ENCODE data around the gene PLPP1. TPM values are rescaled to one million over a fixed set of nuclear protein-coding genes. Genes with fewer than 3 reads are reported as not detected.
A peak's percentile ranks its signal among the peaks of the same experiment; 100 is the strongest.

PLPP1 gene
- total and polyA plus RNA-seq, 4 donors, result 23.4 to 149 (median 68.7) TPM

- no peak for DNase-seq (ENCODE audit: low spot score)
- Histone ChIP-seq H3K27ac (ENCODE audit: low read depth in 1 of 2, low read length in 2 of 2) (no peak overlapping the region), H3K9me3 (ENCODE audit: control insufficient read depth in 4 of 4, low read length in 3 of 4) (no peaks in the 10 kb centered on the region), H3K27me3 (ENCODE audit: control insufficient read depth in 4 of 4, insufficient read depth in 4 of 4, low read length in 3 of 4) (no peaks in the 10 kb centered on the region), H3K4me1 (ENCODE audit: control insufficient read depth in 4 of 4, insufficient read depth in 4 of 4, low read length in 3 of 4) (peaks cover 0 to 2% (median 0%) of the 10 kb centered on the region in 4 donors), H3K36me3 (ENCODE audit: control insufficient read depth in 4 of 4, insufficient read depth in 3 of 4, low read depth in 1 of 4, low read length in 3 of 4) (no peaks in the 10 kb centered on the region), H3K4me3 (ENCODE audit: low read depth in 1 of 3, low read length in 3 of 3) (no peak overlapping the region), H3K9ac (ENCODE audit: low read depth in 1 of 2, low read length in 2 of 2) (no peak overlapping the region)
- WGBS, result 64% methylated on average over 2 of the region's 2 CpGs
- TF ChIP-seq ZBTB33 (IDR thresholded peaks at IDR 0.05), result no peak
- no peak for TF ChIP-seq GABPA (IDR thresholded peaks at IDR 0.05 in 1 of 2, conservative IDR thresholded peaks at IDR 0.05 in 1 of 2)
- TF ChIP-seq FOXA1 (IDR thresholded peaks at IDR 0.05), result no peak
- TF ChIP-seq CTCF (IDR thresholded peaks at IDR 0.05; ENCODE audit: low read depth, low read length, missing input control), result no peak
- TF ChIP-seq RXRA (IDR thresholded peaks at IDR 0.05), result no peak
- TF ChIP-seq TAF1 (conservative IDR thresholded peaks at IDR 0.05), result no peak
- no peak for TF ChIP-seq SP1 (IDR thresholded peaks at IDR 0.05)
These were observed 13.0 kb upstream of the PLPP1 start for GRCh38 chr5:55547781-55548180.

GRCh38 chr5:55546947-55547346 lies 12.2 kb upstream of the PLPP1 start:
- 57% methylated on average over 2 of the region's 2 CpGs for WGBS
- no peak overlapping the region for H3K4me3 ChIP-seq (ENCODE audit: low read depth in 1 of 3, low read length in 3 of 3)
- no peaks in the 10 kb centered on the region for H3K36me3 ChIP-seq (ENCODE audit: control insufficient read depth in 4 of 4, insufficient read depth in 3 of 4, low read depth in 1 of 4, low read length in 3 of 4)
- H3K27me3 ChIP-seq (ENCODE audit: control insufficient read depth in 4 of 4, insufficient read depth in 4 of 4, low read length in 3 of 4), result no peaks in the 10 kb centered on the region
- H3K27ac ChIP-seq (ENCODE audit: low read depth in 1 of 2, low read length in 2 of 2), result no peak overlapping the region
- no peaks in the 10 kb centered on the region for H3K9me3 ChIP-seq (ENCODE audit: control insufficient read depth in 4 of 4, low read length in 3 of 4)
- TF ChIP-seq TAF1 (conservative IDR thresholded peaks at IDR 0.05) (no peak), CTCF (IDR thresholded peaks at IDR 0.05; ENCODE audit: low read depth, low read length, missing input control) (peak; percentile 17), HNF4G (IDR thresholded peaks at IDR 0.05) (no peak), RAD21 (IDR thresholded peaks at IDR 0.05) (peak in 1 of 2 donors; percentile 59), RXRA (IDR thresholded peaks at IDR 0.05) (no peak)
- no peak for DNase-seq (ENCODE audit: low spot score)
- no peak overlapping the region for H3K9ac ChIP-seq (ENCODE audit: low read depth in 1 of 2, low read length in 2 of 2)
- H3K4me1 ChIP-seq (ENCODE audit: control insufficient read depth in 4 of 4, insufficient read depth in 4 of 4, low read length in 3 of 4), result peaks cover 0 to 2% (median 0%) of the 10 kb centered on the region in 4 donors

- H3K27me3 ChIP-seq (ENCODE audit: control insufficient read depth in 4 of 4, insufficient read depth in 4 of 4, low read length in 3 of 4), result no peaks in the 10 kb centered on the region
- WGBS, result 89% methylated on average over 2 of the region's 2 CpGs
- no peak overlapping the region for H3K4me3 ChIP-seq (ENCODE audit: low read depth in 1 of 3, low read length in 3 of 3)
- H3K9me3 ChIP-seq (ENCODE audit: control insufficient read depth in 4 of 4, low read length in 3 of 4), result no peaks in the 10 kb centered on the region
- no peak overlapping the region for H3K27ac ChIP-seq (ENCODE audit: low read depth in 1 of 2, low read length in 2 of 2)
- H3K36me3 ChIP-seq (ENCODE audit: control insufficient read depth in 4 of 4, insufficient read depth in 3 of 4, low read depth in 1 of 4, low read length in 3 of 4), result no peaks in the 10 kb centered on the region
- no peak for DNase-seq (ENCODE audit: low spot score)
- peaks cover 0 to under 1% (median 0%) of the 10 kb centered on the region in 4 donors for H3K4me1 ChIP-seq (ENCODE audit: control insufficient read depth in 4 of 4, insufficient read depth in 4 of 4, low read length in 3 of 4)
- H3K9ac ChIP-seq (ENCODE audit: low read depth in 1 of 2, low read length in 2 of 2), result no peak overlapping the region
- no peak for TF ChIP-seq MAX (IDR thresholded peaks at IDR 0.05)
- no peak for TF ChIP-seq TAF1 (conservative IDR thresholded peaks at IDR 0.05)
These were observed 9.6 kb upstream of the PLPP1 start for GRCh38 chr5:55544341-55544740.
